ENCODE measurements around the gene ZNF140. TPM values are rescaled to one million over a fixed set of nuclear protein-coding genes. Genes with fewer than 3 reads are reported as not detected.

The ZNF140 gene
- total and polyA plus RNA-seq, 2 experiments from 2014 or later = 21.8 to 24.1 TPM

- no peak overlapping the region for H3K4me2 ChIP-seq
- no peak overlapping the region for H3K27ac ChIP-seq
- H3K27me3 ChIP-seq = no peaks in the 10 kb centered on the region
- over 99% methylated on average over 5 of the region's 5 CpGs for WGBS (ENCODE audit: low lambda C conversion rate, missing lambda C conversion rate)
- H3K79me2 ChIP-seq = peaks cover 2% of the 10 kb centered on the region
- TF ChIP-seq EZH2 (IDR thresholded peaks at IDR 0.05; ENCODE audit: borderline replicate concordance) (no peak), EZH2phosphoT487 (IDR thresholded peaks at IDR 0.05; ENCODE audit: low read depth, severe bottlenecking, unreplicated experiment) (no peak), CTCF (IDR thresholded peaks at IDR 0.05; ENCODE audit: poor library complexity) (no peak)
- no peaks in the 10 kb centered on the region for H4K20me1 ChIP-seq (ENCODE audit: insufficient read depth, poor library complexity, severe bottlenecking)
- H2AFZ ChIP-seq = no peak overlapping the region
- no peaks in the 10 kb centered on the region for H3K4me1 ChIP-seq (ENCODE audit: insufficient read depth)
- no peaks in the 10 kb centered on the region for H3K9me2 ChIP-seq (replicated peaks; ENCODE audit: insufficient read depth)
- peaks cover 99% of the 10 kb centered on the region for H3K9me3 ChIP-seq (ENCODE audit: low read depth)
- peaks cover 39% of the 10 kb centered on the region for H3K36me3 ChIP-seq (replicated peaks; ENCODE audit: insufficient read depth, low read depth)
- no peak overlapping the region for H3K4me3 ChIP-seq
- no peak for DNase-seq (ENCODE audit: low spot score)
These were observed 25.5 kb downstream of the ZNF140 start for GRCh38 chr12:133106253-133106652.

- H3K79me2 ChIP-seq = peaks cover 2% of the 10 kb centered on the region
- WGBS (ENCODE audit: low lambda C conversion rate, missing lambda C conversion rate) = 94% methylated on average over 1 of the region's 1 CpG
- H3K4me2 ChIP-seq = no peak overlapping the region
- no peaks in the 10 kb centered on the region for H3K9me2 ChIP-seq (replicated peaks; ENCODE audit: insufficient read depth)
- H2AFZ ChIP-seq = no peak overlapping the region
- TF ChIP-seq EZH2 (IDR thresholded peaks at IDR 0.05; ENCODE audit: borderline replicate concordance) (no peak), CTCF (IDR thresholded peaks at IDR 0.05; ENCODE audit: poor library complexity) (no peak), EZH2phosphoT487 (IDR thresholded peaks at IDR 0.05; ENCODE audit: low read depth, severe bottlenecking, unreplicated experiment) (no peak)
- no peak overlapping the region for H3K4me3 ChIP-seq
- H3K4me1 ChIP-seq (ENCODE audit: insufficient read depth) = no peaks in the 10 kb centered on the region
- no peak for DNase-seq (ENCODE audit: low spot score)
- H3K27me3 ChIP-seq = no peaks in the 10 kb centered on the region
- H4K20me1 ChIP-seq (ENCODE audit: insufficient read depth, poor library complexity, severe bottlenecking) = no peaks in the 10 kb centered on the region
- peaks cover 33% of the 10 kb centered on the region for H3K36me3 ChIP-seq (replicated peaks; ENCODE audit: insufficient read depth, low read depth)
- H3K27ac ChIP-seq = no peak overlapping the region
- peaks cover 92% of the 10 kb centered on the region for H3K9me3 ChIP-seq (ENCODE audit: low read depth)
These were observed 26.4 kb downstream of the ZNF140 start for GRCh38 chr12:133107121-133107520.

GRCh38 chr12:133108150-133108549 lies 27.4 kb downstream of the ZNF140 start:
- Histone ChIP-seq H3K4me1 (ENCODE audit: insufficient read depth) (no peaks in the 10 kb centered on the region), H3K79me2 (peaks cover under 1% of the 10 kb centered on the region), H3K27ac (no peak overlapping the region), H3K27me3 (no peaks in the 10 kb centered on the region), H4K20me1 (ENCODE audit: insufficient read depth, poor library complexity, severe bottlenecking) (no peaks in the 10 kb centered on the region), H3K4me2 (no peak overlapping the region), H3K36me3 (replicated peaks; ENCODE audit: insufficient read depth, low read depth) (peaks cover 32% of the 10 kb centered on the region), H3K4me3 (no peak overlapping the region), H2AFZ (no peak overlapping the region), H3K9me3 (ENCODE audit: low read depth) (peaks cover 83% of the 10 kb centered on the region), H3K9me2 (replicated peaks; ENCODE audit: insufficient read depth) (no peaks in the 10 kb centered on the region)
- DNase-seq (ENCODE audit: low spot score) = no peak
- no peak for TF ChIP-seq CTCF (IDR thresholded peaks at IDR 0.05; ENCODE audit: poor library complexity)
- TF ChIP-seq EZH2phosphoT487 (IDR thresholded peaks at IDR 0.05; ENCODE audit: low read depth, severe bottlenecking, unreplicated experiment) = no peak
- no peak for TF ChIP-seq EZH2 (IDR thresholded peaks at IDR 0.05; ENCODE audit: borderline replicate concordance)
- 96% methylated on average over 2 of the region's 2 CpGs for WGBS (ENCODE audit: low lambda C conversion rate, missing lambda C conversion rate)
